ENCODE data around the gene PYGO2.

- TF ChIP-seq CTCF (IDR thresholded peaks at IDR 0.05; ENCODE audit: insufficient read depth, low read length, poor library complexity, severe bottlenecking) (no peak), EZH2phosphoT487 (conservative IDR thresholded peaks at IDR 0.05; ENCODE audit: low read length) (no peak)
These were observed 24.2 kb downstream of the PYGO2 start for GRCh38 chr1:154937085-154937987.
